OCI-LY3 (cell line): ENCODE measurements around the gene DLGAP4.

Experiments used
- H2AFZ ChIP-seq: fragments of 200-600, 300-600 bp; shearing (Covaris generic); 2 replicates; pipeline ENCODE4 v1.6.0; 2014; ENCODE audit warnings: antibody characterized with exemption, low read depth, low read length
- H3K27ac ChIP-seq: fragments of 200-600, 300-600 bp; sonication (generic); 2 replicates; pipeline ENCODE4 v1.5.1; 2014; ENCODE audit warnings: mild to moderate bottlenecking, low read length, moderate library complexity, mixed read lengths
- H3K27me3 ChIP-seq: fragments of 200-600, 300-600 bp; sonication (generic); 2 replicates; pipeline ENCODE4 v1.6.1; 2014; ENCODE audit warnings: low read depth, low read length, mixed read lengths
- H3K36me3 ChIP-seq: fragments of 200-600, 300-600 bp; sonication (generic); replicated peaks from 2 replicates; pipeline ENCODE3; 2014; ENCODE audit warnings: low read depth, low read length, mixed read lengths
- H3K4me1 ChIP-seq: fragments of 300-600, 200-600 bp; sonication (generic); 2 replicates; pipeline ENCODE4 v1.6.1; 2014; ENCODE audit warnings: low read length, mixed read lengths
- H3K4me2 ChIP-seq: fragments of 200-600, 300-600 bp; sonication (generic); 2 replicates; pipeline ENCODE4 v1.6.1; 2014; ENCODE audit warnings: low read length, mixed read lengths
- H3K4me3 ChIP-seq: fragments of 300-600, 200-600 bp; sonication (generic); 2 replicates; pipeline ENCODE4 v1.5.1; 2014; ENCODE audit warnings: antibody characterized with exemption, mild to moderate bottlenecking, low read length, moderate library complexity
- H3K79me2 ChIP-seq: fragments of 300-600, 200-600 bp; shearing (Covaris generic); 2 replicates; pipeline ENCODE4 v1.6.1; 2014; ENCODE audit warnings: mild to moderate bottlenecking, low read length, mixed read lengths
- H3K9ac ChIP-seq: fragments of 300-600, 200-600 bp; shearing (Covaris generic); 2 replicates; pipeline ENCODE4 v1.6.0; 2014; ENCODE audit warnings: mild to moderate bottlenecking, low read length, moderate library complexity
- H3K9me3 ChIP-seq: fragments of 200-600, 300-600 bp; shearing (Covaris generic); 2 replicates; pipeline ENCODE4 v1.6.1; 2014; ENCODE audit warnings: low read length, mixed read lengths; ENCODE audit not compliant: insufficient read depth
- H4K20me1 ChIP-seq: fragments of 200-600, 300-600 bp; sonication (generic); 2 replicates; pipeline ENCODE4 v1.6.1; 2016; ENCODE audit warnings: low read length, mixed read lengths; ENCODE audit not compliant: insufficient read depth
- EZH2phosphoT487 ChIP-seq: fragments of 200-600 bp; shearing (Covaris generic); IDR thresholded peaks from 2 replicates; pipeline ENCODE4 v1.6.1; 2018; ENCODE audit warnings: antibody characterized with exemption, mixed run types, low read depth
- TF ChIP-seq, protein P1 (sequence below): fragments of 200-600, 300-600 bp; sonication (generic); IDR thresholded peaks from 2 replicates; pipeline ENCODE4 v1.5.1; 2014; ENCODE audit warnings: antibody characterized with exemption, low read length, low read depth

The DLGAP4 gene

DNA sequence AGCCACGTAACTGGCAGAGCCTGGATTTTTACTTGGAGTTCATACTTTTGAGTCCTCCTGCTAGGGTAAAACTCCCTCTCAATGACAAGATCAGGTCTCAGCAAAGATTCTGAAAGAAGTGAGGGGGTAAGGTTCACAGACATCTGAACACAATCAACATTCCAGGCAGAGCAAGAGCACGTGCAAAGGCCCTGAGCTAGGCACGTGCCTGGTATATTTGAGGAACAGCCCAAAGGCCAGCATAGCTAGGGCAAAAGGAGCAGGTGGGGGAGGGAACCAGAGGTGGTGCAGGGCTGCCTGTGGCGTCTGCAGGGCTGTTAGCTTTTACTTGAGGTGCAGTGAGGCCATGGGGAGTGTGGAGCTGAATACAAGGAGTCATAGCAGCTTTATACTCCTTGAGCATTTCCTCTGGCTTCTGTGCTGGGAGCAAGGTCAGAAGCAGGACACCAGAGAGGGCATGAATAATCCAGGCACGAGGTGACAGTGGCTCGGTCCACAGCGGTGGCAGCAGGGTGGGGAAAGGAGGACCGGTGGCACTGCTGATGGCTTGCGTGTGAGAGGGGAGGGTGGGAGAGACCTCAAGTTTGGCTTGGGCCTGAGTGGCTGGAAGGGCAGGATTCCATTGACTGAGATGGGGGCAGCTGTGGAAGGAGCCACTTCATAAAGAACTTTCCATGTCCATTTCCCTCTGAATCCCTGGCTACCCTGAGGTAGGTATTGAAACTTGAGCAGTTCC lies 57.0 kb downstream of the DLGAP4 start:
- Histone ChIP-seq H3K36me3 (no peaks in the 10 kb centered on the region), H3K4me2 (no peak overlapping the region), H3K27me3 (peaks cover 38% of the 10 kb centered on the region), H3K4me1 (no peaks in the 10 kb centered on the region), H4K20me1 (no peaks in the 10 kb centered on the region), H3K9me3 (no peaks in the 10 kb centered on the region), H3K79me2 (no peaks in the 10 kb centered on the region), H2AFZ (no peak overlapping the region), H3K4me3 (no peak overlapping the region), H3K9ac (no peak overlapping the region), H3K27ac (no peak overlapping the region)
- TF ChIP-seq EZH2phosphoT487, result no peak
- TF ChIP-seq, protein P1, sequence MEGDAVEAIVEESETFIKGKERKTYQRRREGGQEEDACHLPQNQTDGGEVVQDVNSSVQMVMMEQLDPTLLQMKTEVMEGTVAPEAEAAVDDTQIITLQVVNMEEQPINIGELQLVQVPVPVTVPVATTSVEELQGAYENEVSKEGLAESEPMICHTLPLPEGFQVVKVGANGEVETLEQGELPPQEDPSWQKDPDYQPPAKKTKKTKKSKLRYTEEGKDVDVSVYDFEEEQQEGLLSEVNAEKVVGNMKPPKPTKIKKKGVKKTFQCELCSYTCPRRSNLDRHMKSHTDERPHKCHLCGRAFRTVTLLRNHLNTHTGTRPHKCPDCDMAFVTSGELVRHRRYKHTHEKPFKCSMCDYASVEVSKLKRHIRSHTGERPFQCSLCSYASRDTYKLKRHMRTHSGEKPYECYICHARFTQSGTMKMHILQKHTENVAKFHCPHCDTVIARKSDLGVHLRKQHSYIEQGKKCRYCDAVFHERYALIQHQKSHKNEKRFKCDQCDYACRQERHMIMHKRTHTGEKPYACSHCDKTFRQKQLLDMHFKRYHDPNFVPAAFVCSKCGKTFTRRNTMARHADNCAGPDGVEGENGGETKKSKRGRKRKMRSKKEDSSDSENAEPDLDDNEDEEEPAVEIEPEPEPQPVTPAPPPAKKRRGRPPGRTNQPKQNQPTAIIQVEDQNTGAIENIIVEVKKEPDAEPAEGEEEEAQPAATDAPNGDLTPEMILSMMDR, result no peak

DNA sequence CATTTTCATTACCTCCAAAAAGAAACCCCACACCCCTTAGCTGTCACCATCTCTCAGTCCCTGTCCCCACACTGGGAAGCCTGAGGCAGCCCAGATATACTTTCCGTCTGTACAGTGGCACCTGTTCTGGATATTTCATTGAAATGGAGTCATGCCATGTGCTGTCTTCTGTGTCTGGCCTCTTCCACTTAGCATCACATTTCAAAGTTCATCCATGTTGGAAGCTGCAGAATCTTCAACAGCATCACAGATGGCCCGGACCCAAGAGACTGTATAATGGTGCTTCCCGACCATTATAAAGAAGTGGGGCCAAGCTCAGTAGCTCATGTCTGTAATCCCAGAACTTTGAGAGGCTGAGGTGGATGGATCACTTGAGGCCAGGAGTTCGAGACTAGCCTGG lies 58.4 kb downstream of the DLGAP4 start:
- no peak overlapping the region for H3K9ac ChIP-seq
- H3K27ac ChIP-seq, result no peak overlapping the region
- no peak overlapping the region for H3K4me2 ChIP-seq
- no peaks in the 10 kb centered on the region for H3K4me1 ChIP-seq
- peaks cover 38% of the 10 kb centered on the region for H3K27me3 ChIP-seq
- TF ChIP-seq, protein P1, result no peak
- no peak for TF ChIP-seq EZH2phosphoT487
- no peaks in the 10 kb centered on the region for H4K20me1 ChIP-seq
- H3K4me3 ChIP-seq, result no peak overlapping the region
- no peak overlapping the region for H2AFZ ChIP-seq
- no peaks in the 10 kb centered on the region for H3K36me3 ChIP-seq
- no peaks in the 10 kb centered on the region for H3K79me2 ChIP-seq
- H3K9me3 ChIP-seq, result no peaks in the 10 kb centered on the region

DNA sequence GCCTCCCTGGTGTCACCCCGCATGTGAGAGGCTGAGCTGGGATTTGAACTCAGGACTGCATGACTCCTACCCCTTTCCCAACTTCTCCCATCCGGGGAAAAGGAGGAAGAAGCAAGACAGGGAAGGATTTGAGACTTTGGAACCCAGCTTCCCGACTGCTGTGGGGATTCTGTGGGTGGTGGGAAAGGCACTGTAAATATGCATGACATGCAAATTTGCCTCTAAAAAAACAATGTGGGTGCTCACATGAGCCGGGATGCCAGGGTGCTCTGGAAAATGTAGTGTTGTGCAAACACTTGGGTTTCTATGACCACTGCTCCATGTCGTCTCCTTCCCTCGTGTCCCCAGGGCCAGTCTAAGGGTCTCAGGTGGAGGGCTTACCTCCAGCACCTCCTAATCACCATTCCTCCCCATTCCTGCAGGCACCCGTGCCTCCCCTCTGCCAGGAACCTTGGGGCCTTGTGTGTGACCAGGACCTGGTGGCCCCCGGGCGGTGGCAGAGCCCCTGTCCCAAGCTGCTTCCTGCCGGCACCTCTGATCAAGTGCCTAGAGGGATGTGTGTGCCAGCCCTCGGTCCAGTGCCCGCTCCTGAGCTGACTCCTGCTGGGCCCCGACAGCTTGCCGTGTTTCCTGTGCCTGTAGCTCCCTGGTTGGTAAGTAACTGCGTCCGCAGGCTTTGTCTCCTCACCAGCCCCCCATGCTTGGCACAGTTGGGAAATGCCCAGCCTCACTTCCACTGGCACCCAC lies 60.7 kb downstream of the DLGAP4 start:
- no peak overlapping the region for H3K4me2 ChIP-seq
- no peak overlapping the region for H2AFZ ChIP-seq
- no peak for TF ChIP-seq EZH2phosphoT487
- TF ChIP-seq, protein P1, result no peak
- no peaks in the 10 kb centered on the region for H4K20me1 ChIP-seq
- H3K4me3 ChIP-seq, result no peak overlapping the region
- no peak overlapping the region for H3K27ac ChIP-seq
- no peaks in the 10 kb centered on the region for H3K9me3 ChIP-seq
- peaks cover 38% of the 10 kb centered on the region for H3K27me3 ChIP-seq
- H3K79me2 ChIP-seq, result no peaks in the 10 kb centered on the region
- H3K36me3 ChIP-seq, result no peaks in the 10 kb centered on the region
- H3K4me1 ChIP-seq, result no peaks in the 10 kb centered on the region
- H3K9ac ChIP-seq, result no peak overlapping the region

DNA sequence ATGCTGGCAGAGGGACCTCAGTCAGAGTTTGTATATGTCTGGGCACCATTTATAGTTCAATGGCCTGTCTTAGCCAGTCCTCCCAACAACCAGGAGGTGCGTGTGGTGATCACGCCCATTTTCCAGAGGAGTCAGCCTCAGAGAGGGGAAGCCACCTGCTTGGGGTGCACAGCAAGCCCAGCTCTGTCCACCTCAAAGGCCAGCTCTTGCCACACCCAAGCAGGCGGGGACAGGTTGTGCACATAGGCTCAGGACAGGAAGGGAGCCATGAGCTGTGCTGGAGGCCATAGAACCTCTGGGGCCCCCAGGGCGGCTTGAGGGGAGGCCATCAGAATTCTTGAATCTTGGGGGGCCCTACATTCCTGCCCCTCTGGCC lies 61.2 kb downstream of the DLGAP4 start:
- no peaks in the 10 kb centered on the region for H4K20me1 ChIP-seq
- no peak overlapping the region for H3K9ac ChIP-seq
- H3K4me3 ChIP-seq, result no peak overlapping the region
- TF ChIP-seq, protein P1, result no peak
- no peak for TF ChIP-seq EZH2phosphoT487
- H3K27me3 ChIP-seq, result peaks cover 38% of the 10 kb centered on the region
- no peaks in the 10 kb centered on the region for H3K79me2 ChIP-seq
- no peaks in the 10 kb centered on the region for H3K4me1 ChIP-seq
- H2AFZ ChIP-seq, result no peak overlapping the region
- no peak overlapping the region for H3K27ac ChIP-seq
- no peak overlapping the region for H3K4me2 ChIP-seq
- no peaks in the 10 kb centered on the region for H3K36me3 ChIP-seq
- no peaks in the 10 kb centered on the region for H3K9me3 ChIP-seq
